ENCODE data around the gene GPR17.

GPR17 gene

DNA sequence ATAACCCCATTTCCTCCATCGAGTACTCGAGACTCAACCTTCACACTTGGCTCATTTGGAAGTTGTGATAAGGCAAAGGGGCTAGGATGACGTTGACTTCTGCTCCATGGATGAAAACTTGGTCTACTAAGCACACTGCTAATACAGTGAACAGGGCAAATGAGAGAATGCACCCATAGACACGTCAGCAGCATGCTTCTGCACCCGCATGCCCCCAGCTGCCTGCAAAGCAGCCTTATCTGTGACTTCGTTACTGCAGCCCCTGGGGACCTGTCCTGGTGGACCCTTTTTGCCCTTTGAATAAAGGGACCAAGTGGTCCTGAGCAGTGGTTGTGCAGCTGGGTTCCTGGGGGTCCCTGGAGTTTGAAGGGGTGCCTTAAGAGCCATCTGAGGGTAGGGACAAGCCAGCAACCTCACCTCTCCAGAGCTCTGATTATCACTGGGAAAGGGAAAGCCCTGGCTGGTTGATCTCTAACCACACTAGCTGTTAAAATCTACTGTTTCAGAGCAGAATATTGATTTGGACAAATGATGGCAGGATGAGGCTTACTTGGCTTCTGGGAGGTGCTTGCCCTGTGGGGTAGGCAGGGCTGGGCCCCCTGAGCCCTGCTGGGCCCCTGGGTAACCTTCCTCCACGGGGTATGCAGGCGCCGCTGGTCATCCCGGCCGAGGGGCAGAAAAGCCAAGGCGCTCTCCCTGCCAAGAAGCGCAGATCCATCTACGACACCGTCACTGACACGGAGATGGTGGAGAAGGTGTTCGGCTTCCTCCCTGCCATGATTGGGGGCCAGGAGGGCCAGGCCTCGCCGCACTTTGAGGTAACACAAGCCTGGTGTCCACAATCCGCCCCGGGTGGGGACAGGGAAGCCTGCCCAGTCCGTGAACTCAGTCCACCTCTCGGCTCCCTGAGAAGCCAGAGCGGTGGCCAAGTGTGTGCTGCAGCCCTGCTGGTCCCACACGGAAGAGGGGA, 37.6 kb upstream of the GPR17 start:
- Histone ChIP-seq H3K4me1 (ENCODE audit: control insufficient read depth, insufficient read depth, low read length) (no peaks in the 10 kb centered on the region), H3K9me3 (ENCODE audit: control insufficient read depth, low read length) (no peaks in the 10 kb centered on the region), H3K36me3 (ENCODE audit: control insufficient read depth, insufficient read depth, low read length) (no peaks in the 10 kb centered on the region), H3K4me3 (ENCODE audit: low read length) (no peak overlapping the region), H3K27me3 (ENCODE audit: control insufficient read depth, insufficient read depth, low read length) (no peaks in the 10 kb centered on the region), H3K9ac (ENCODE audit: low read length) (no peak overlapping the region)

DNA sequence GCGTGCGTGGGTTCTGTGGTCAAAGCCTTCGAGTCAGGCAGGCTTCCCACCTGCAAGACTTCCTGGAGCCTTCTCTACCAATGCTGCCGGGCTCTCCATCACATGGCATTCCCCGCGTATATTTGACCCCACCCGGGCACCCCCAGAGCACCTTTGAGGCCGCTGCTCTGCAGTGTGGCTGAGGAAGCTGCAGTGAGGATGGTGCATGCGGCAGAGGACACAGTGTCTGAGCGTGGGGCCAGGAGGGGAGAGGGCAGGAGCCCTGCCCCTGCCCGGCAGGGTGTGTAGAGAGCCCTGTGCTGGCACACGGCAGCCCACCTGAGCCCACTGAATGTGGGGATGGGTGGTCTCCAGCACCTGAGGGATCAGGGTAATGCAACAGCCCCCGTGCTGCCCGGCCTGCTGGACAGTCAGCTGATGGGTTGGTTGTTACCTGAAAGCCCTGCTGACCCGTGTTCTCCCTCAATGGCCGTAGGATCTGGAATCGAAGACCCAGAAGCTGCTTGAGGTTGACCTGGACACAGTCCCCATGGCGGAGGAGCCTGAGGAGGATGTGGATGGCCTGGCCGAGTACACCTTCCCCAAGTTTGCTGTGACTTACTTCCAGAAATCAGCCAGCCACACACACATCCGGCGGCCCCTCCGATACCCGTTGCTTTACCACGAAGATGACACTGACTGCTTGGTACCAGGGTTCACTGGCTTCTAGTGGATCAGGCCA, 36.8 kb upstream of the GPR17 start:
- H3K4me3 ChIP-seq (ENCODE audit: low read length): no peak overlapping the region
- no peaks in the 10 kb centered on the region for H3K36me3 ChIP-seq (ENCODE audit: control insufficient read depth, insufficient read depth, low read length)
- H3K4me1 ChIP-seq (ENCODE audit: control insufficient read depth, insufficient read depth, low read length): no peaks in the 10 kb centered on the region
- no peaks in the 10 kb centered on the region for H3K9me3 ChIP-seq (ENCODE audit: control insufficient read depth, low read length)
- no peak overlapping the region for H3K9ac ChIP-seq (ENCODE audit: low read length)
- no peaks in the 10 kb centered on the region for H3K27me3 ChIP-seq (ENCODE audit: control insufficient read depth, insufficient read depth, low read length)

DNA sequence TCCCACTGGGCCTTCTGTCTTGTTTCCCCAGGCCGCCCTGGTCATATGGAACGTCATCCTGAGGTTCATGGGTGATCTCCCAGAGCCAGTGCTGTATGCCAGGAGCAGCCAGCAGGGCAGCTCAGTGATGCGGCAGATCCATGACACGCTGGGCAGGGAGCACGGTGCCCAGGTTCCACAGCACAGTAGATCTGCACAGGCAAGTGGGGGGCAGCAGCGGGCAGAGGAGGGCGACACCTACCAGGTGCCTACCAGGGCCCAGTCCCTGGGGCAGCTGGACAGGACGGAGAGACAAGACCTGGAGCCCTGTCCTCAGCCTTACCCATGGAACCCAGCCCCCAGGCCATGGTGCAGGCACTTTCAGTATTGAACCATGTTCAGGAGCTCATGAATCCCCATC, 36.1 kb upstream of the GPR17 start:
- H3K4me3 ChIP-seq (ENCODE audit: low read length): no peak overlapping the region
- no peaks in the 10 kb centered on the region for H3K27me3 ChIP-seq (ENCODE audit: control insufficient read depth, insufficient read depth, low read length)
- no peaks in the 10 kb centered on the region for H3K4me1 ChIP-seq (ENCODE audit: control insufficient read depth, insufficient read depth, low read length)
- no peak overlapping the region for H3K9ac ChIP-seq (ENCODE audit: low read length)
- no peaks in the 10 kb centered on the region for H3K36me3 ChIP-seq (ENCODE audit: control insufficient read depth, insufficient read depth, low read length)
- no peaks in the 10 kb centered on the region for H3K9me3 ChIP-seq (ENCODE audit: control insufficient read depth, low read length)

DNA sequence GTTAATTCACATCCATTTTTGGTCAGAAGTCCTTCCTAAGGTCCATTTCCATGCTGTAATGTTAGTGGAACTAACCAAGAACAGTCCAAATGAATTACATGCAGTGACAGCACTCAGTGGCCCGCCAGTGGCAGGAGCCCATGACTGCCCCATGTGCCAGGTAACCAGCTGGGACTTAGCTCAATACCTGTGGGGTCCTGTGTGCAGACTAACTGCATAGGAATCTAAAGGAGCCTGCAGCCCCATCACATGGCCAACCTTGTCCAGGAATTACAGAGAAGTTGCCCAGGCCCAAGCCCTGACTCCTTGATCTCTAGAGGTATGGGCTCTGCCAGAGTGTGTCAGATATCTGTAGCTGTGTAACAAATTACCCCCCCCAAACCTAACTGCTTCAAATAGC, 35.4 kb upstream of the GPR17 start:
- H3K9me3 ChIP-seq (ENCODE audit: control insufficient read depth, low read length): no peaks in the 10 kb centered on the region
- H3K4me3 ChIP-seq (ENCODE audit: low read length): no peak overlapping the region
- H3K36me3 ChIP-seq (ENCODE audit: control insufficient read depth, insufficient read depth, low read length): no peaks in the 10 kb centered on the region
- H3K9ac ChIP-seq (ENCODE audit: low read length): no peak overlapping the region
- no peaks in the 10 kb centered on the region for H3K27me3 ChIP-seq (ENCODE audit: control insufficient read depth, insufficient read depth, low read length)
- H3K4me1 ChIP-seq (ENCODE audit: control insufficient read depth, insufficient read depth, low read length): no peaks in the 10 kb centered on the region

DNA sequence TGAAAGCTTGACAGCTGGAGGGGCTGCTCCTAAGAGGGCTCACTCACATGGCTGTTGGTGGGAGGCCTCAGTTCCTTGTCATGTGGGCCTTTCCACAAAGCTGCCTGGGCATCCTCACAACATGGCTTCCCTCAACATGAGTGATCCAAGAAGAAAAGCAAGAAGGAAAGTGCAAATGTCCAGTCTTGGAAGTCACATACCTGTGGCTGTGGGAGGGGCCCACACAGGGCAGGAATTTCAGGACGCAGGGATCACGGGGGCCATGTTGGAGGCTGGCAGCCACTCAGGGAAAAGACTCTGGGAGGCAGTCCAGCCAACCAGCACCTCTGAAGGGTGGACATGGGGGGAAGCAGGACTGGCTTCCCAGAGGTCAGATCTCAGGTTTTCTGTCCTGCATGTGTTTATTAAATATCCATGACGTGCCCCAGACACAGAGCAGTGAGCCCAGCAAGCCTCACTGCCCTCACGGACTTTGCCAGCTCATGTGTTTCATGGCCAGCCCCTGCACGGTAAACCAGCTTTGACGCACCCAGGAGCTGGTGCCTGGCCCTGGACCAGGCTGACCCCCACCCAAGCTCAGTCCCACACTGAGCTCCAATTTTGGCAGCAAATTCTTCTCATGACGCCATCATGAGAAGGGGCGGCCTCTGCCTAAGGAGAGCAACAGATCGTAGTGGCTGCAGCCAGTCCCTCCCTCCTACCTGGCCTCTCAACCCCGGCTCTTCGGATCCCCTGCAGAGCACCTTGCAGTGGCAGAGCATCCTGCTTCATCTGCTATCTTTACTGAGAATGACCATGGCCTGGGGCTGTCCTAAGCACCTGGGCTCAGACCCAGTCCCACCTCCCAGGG, 34.7 kb upstream of the GPR17 start:
- Histone ChIP-seq H3K27me3 (ENCODE audit: control insufficient read depth, insufficient read depth, low read length) (no peaks in the 10 kb centered on the region), H3K9me3 (ENCODE audit: control insufficient read depth, low read length) (no peaks in the 10 kb centered on the region), H3K4me1 (ENCODE audit: control insufficient read depth, insufficient read depth, low read length) (no peaks in the 10 kb centered on the region), H3K36me3 (ENCODE audit: control insufficient read depth, insufficient read depth, low read length) (no peaks in the 10 kb centered on the region), H3K9ac (ENCODE audit: low read length) (no peak overlapping the region), H3K4me3 (ENCODE audit: low read length) (no peak overlapping the region)

DNA sequence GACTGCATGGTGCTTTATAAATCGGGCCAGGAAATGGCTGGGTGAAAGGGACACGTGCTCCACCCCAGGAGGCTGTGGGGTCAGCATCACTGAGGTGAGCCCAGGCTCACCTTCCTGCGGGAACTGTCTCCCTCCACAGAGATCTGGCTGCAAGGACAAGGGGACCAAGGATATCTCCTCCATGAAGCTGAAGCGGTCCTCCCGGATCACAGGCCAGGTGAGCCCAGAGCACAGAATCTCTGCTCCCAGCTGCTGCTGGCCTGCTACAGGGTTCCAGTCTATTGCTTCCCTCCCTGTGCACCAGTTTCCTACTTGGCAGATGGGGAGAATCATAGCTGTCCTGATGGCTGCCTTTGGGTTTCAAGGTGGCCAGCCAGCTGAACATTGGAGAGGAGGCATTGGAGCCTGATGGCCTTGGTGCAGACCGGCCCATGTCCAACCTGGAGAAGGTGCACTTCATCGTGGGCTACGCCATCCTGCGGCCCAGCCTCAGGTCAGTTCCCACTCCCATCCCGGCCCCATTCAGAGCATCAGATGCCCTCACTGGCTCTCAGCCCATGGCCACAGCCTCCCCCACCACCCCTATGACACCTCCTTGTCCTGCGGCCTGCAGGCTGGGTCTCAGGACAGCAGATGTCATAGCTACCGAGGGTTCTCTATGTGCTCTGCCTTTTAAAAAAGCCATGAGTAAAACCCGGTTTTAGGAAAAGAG, 33.7 kb upstream of the GPR17 start:
- no peak overlapping the region for H3K9ac ChIP-seq (ENCODE audit: low read length)
- no peaks in the 10 kb centered on the region for H3K9me3 ChIP-seq (ENCODE audit: control insufficient read depth, low read length)
- no peaks in the 10 kb centered on the region for H3K27me3 ChIP-seq (ENCODE audit: control insufficient read depth, insufficient read depth, low read length)
- H3K4me1 ChIP-seq (ENCODE audit: control insufficient read depth, insufficient read depth, low read length): no peaks in the 10 kb centered on the region
- H3K4me3 ChIP-seq (ENCODE audit: low read length): no peak overlapping the region
- no peaks in the 10 kb centered on the region for H3K36me3 ChIP-seq (ENCODE audit: control insufficient read depth, insufficient read depth, low read length)

DNA sequence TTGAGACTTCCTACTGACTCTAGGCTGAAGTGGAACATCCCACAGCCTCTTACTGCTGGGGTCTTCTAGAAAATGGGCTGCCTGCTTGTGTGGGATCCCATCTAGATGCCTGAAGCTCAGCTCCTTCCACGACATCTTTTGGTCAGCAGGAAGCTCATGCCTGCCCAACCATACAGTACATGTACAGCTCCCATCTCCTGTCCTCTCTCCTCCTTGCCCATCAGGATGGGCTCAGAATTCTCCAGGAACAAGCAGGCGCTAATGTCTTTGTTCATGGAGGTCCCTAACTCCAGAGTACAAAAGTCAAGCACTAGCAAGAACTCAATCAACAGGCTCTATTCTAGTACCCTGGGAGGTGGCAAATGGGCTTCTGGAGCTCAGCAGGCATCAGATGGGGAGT, 31.7 kb upstream of the GPR17 start:
- Histone ChIP-seq H3K27me3 (ENCODE audit: control insufficient read depth, insufficient read depth, low read length) (no peaks in the 10 kb centered on the region), H3K4me3 (ENCODE audit: low read length) (no peak overlapping the region), H3K4me1 (ENCODE audit: control insufficient read depth, insufficient read depth, low read length) (no peaks in the 10 kb centered on the region), H3K36me3 (ENCODE audit: control insufficient read depth, insufficient read depth, low read length) (no peaks in the 10 kb centered on the region), H3K9me3 (ENCODE audit: control insufficient read depth, low read length) (no peaks in the 10 kb centered on the region), H3K9ac (ENCODE audit: low read length) (no peak overlapping the region)

DNA sequence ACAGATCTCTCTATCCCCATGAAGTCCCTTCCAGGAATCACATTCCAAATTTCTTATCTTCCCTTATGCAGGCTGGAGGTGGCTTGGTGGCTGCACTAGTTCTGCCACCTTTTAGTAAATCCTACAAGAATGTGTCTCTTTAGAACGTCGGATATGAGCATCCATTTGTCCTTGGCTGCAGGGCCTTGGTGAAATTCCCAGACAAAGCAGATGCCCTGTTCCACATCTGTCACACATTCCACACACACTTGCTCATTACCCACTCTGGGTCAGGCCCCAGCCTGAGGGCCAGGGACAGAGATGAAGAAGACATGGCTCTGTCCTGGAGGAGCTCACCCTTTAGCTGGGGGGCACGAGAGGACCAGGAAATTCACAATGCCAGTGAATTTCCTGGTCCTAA, 31.2 kb upstream of the GPR17 start:
- H3K4me3 ChIP-seq (ENCODE audit: low read length): no peak overlapping the region

DNA sequence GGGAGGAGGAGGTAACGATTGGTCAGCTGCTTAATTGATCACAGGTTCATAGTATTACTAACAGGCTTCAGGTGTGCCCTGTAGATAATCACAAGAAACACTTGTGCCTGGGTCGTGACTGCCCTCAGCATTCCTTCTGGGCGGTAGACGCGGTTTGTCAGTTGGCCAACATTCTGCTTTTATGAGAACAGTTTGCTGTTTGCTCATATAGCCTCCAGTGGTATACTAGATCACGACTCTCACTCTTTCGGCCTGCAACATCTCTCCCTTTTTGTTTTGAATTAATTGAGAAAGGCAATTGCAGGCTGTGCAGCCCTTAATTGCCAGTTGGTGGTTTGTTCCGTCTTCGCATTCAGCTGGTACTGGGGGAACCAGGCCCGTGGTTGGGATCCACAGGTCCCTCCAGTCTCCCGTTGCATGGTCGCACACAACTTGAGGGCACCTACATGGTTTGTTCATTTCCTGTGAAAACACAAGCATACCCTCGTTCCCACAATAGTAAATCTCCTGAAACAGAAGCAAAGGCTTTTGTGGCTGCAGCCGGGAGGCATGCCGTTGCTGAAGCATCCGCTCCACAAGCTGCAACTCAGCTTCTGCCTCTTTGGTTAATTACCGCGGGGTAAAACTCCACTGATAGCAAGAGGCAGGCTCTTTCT, 30.3 kb upstream of the GPR17 start:
- peaks cover 5% of the 10 kb centered on the region for H3K27me3 ChIP-seq (ENCODE audit: control insufficient read depth, insufficient read depth, low read length)
- no peaks in the 10 kb centered on the region for H3K36me3 ChIP-seq (ENCODE audit: control insufficient read depth, insufficient read depth, low read length)
- no peak overlapping the region for H3K4me3 ChIP-seq (ENCODE audit: low read length)
- H3K4me1 ChIP-seq (ENCODE audit: control insufficient read depth, insufficient read depth, low read length): no peaks in the 10 kb centered on the region
- H3K9ac ChIP-seq (ENCODE audit: low read length): no peak overlapping the region
- H3K9me3 ChIP-seq (ENCODE audit: control insufficient read depth, low read length): no peaks in the 10 kb centered on the region

More for the DNA sequence above, 31.2 kb upstream of the GPR17 start:
- Histone ChIP-seq H3K4me1 (ENCODE audit: control insufficient read depth, insufficient read depth, low read length) (no peaks in the 10 kb centered on the region), H3K27me3 (ENCODE audit: control insufficient read depth, insufficient read depth, low read length) (peaks cover 4% of the 10 kb centered on the region), H3K9ac (ENCODE audit: low read length) (no peak overlapping the region), H3K9me3 (ENCODE audit: control insufficient read depth, low read length) (no peaks in the 10 kb centered on the region), H3K36me3 (ENCODE audit: control insufficient read depth, insufficient read depth, low read length) (no peaks in the 10 kb centered on the region)

DNA sequence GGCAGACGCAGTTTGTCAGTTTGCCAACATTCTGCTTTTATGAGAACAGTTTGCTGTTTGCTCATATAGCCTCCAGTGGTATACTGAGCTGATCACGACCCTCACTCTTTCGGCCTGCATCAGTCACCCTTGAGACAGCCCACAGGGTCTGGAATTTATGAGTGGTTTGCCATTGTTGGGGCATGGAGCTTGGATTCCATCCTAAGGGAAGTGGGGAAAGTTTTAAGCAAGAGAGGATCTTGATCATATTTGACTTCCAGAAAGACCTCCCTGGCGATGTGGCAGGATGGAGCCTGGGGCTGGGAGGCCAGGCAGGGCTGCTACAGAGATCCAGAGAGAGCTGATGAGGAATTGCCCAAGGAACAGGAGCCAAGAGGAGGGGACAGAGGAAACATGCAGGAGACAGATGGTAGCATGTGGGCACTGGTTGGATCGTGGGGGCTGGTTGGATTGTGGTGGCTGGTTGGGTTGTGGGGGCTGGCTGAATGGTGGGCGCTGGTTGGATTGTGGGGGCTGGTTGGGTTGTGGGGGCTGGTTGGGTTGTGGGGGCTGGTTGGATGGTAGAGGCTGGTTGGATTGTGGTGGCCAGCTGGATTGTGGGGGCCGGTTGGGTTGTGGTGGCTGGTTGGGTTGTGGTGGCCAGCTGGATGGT, 27.3 kb upstream of the GPR17 start:
- Histone ChIP-seq H3K4me3 (ENCODE audit: low read length) (no peak overlapping the region), H3K9me3 (ENCODE audit: control insufficient read depth, low read length) (no peaks in the 10 kb centered on the region)

DNA sequence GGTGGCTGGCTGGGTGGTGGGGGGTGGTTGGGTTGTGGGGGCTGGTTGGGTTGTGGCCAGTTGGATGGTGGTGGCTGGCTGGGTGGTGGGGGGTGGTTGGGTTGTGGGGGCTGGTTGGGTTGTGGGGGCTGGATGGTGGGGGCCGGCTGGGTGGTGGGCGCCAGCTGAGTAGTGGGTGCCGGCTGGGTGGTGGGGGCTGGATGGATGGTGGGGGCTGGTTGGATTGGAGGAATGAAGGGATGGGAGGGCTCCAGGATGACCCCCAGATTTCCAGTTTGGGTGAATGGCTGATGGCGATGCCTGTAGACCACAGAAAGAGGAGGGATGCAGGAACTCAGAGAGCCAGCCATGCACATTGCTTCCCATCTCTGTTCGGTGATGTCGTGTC, 26.8 kb upstream of the GPR17 start:
- H3K36me3 ChIP-seq (ENCODE audit: control insufficient read depth, insufficient read depth, low read length): no peaks in the 10 kb centered on the region
- H3K27me3 ChIP-seq (ENCODE audit: control insufficient read depth, insufficient read depth, low read length): peaks cover 5% of the 10 kb centered on the region
- no peak overlapping the region for H3K9ac ChIP-seq (ENCODE audit: low read length)
- no peaks in the 10 kb centered on the region for H3K9me3 ChIP-seq (ENCODE audit: control insufficient read depth, low read length)
- H3K4me1 ChIP-seq (ENCODE audit: control insufficient read depth, insufficient read depth, low read length): no peaks in the 10 kb centered on the region
- H3K4me3 ChIP-seq (ENCODE audit: low read length): no peak overlapping the region

More for the DNA sequence above, 27.3 kb upstream of the GPR17 start:
- Histone ChIP-seq H3K27me3 (ENCODE audit: control insufficient read depth, insufficient read depth, low read length) (peaks cover 5% of the 10 kb centered on the region), H3K36me3 (ENCODE audit: control insufficient read depth, insufficient read depth, low read length) (no peaks in the 10 kb centered on the region), H3K4me1 (ENCODE audit: control insufficient read depth, insufficient read depth, low read length) (no peaks in the 10 kb centered on the region), H3K9ac (ENCODE audit: low read length) (no peak overlapping the region)

Data from mucosa of stomach (tissue), 1 donor.